22Rv1 (cell line): ENCODE data around the gene NADSYN1.

Source experiments
- H3K27ac ChIP-seq: fragments of 450-650 bp; 2 replicates; pipeline ENCODE4 v1.5.1; 2017
- CTCF ChIP-seq: fragments of 450-650 bp; IDR thresholded peaks from 2 replicates; pipeline ENCODE4 v1.5.1; 2017; ENCODE audit warnings: mild to moderate bottlenecking
- ZFX ChIP-seq: fragments of 450-650 bp; IDR thresholded peaks from 2 replicates; pipeline ENCODE4 v1.6.1; 2017; ENCODE audit warnings: antibody characterized with exemption, borderline replicate concordance

The NADSYN1 gene

GRCh38 chr11:71486320-71486719, 33.3 kb downstream of the NADSYN1 start:
- H3K27ac ChIP-seq, result no peak overlapping the region
- TF ChIP-seq CTCF (no peak), ZFX (no peak)

- no peak overlapping the region for H3K27ac ChIP-seq
- TF ChIP-seq ZFX, result no peak
Observed at GRCh38 chr11:71488681-71489270, 35.8 kb downstream of the NADSYN1 start.

- H3K27ac ChIP-seq, result no peak overlapping the region
- TF ChIP-seq CTCF, result no peak
- TF ChIP-seq ZFX, result no peak
Observed at GRCh38 chr11:71489311-71490043, 36.5 kb downstream of the NADSYN1 start.

GRCh38 chr11:71490044-71490730, 37.2 kb downstream of the NADSYN1 start:
- TF ChIP-seq ZFX (no peak), CTCF (no peak)
- H3K27ac ChIP-seq, result no peak overlapping the region

- no peak overlapping the region for H3K27ac ChIP-seq
- TF ChIP-seq CTCF (no peak), ZFX (no peak)
Observed at GRCh38 chr11:71490731-71491390, 37.9 kb downstream of the NADSYN1 start.

- TF ChIP-seq CTCF (no peak), ZFX (no peak)
- H3K27ac ChIP-seq, result no peak overlapping the region
Observed at GRCh38 chr11:71491531-71491930, 38.5 kb downstream of the NADSYN1 start.

- H3K27ac ChIP-seq, result no peak overlapping the region
- no peak for TF ChIP-seq ZFX
- no peak for TF ChIP-seq CTCF
Observed at GRCh38 chr11:71491940-71492339, 38.9 kb downstream of the NADSYN1 start.
